Astrocyte of the spinal cord (primary cell): ENCODE data around the gene STARD13.

ENCODE experiments used
- DNase-seq: peaks from one replicate; pipeline ENCODE4 v3.0.0; 2011; ENCODE audit warnings: low read depth, low spot score
- H3K4me3 ChIP-seq: 2 replicates; pipeline ENCODE4 v1.5.1; 2011; ENCODE audit warnings: low read depth, mild to moderate bottlenecking, low read length, moderate library complexity
- in situ Hi-C: cut with HindIII; loops from 2 replicates; pipeline ENCODE4 v1.10.0; 2017; ENCODE audit warnings: low sequenced_read_pairs
- TF ChIP-seq, protein P1 (sequence below): IDR thresholded peaks from 2 replicates; pipeline ENCODE4 v1.5.1; 2012; ENCODE audit warnings: low read depth, mild to moderate bottlenecking, low read length, inconsistent platforms

STARD13 gene

DNA sequence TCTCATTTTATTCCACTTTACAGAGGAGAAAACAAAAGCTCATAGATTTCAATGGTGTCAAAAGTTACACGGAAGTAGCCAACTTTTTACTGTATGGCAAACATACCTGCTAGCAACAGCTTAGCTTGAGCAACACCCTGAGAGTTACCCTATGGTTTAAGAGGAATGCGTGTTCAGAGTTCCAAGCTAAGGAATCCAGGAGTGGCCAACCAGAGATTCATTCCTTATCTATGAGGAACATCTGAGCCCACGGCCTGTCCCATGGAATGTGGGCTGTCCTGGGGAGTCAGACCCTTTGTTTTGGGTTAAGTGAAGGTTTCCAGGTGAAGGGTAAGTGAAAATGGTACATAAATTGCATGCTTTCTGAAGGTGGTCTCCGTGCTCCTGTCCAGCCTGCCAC is 67.5 kb downstream of the STARD13 start:
- in situ Hi-C loops = no loop called here
- TF ChIP-seq, protein P1, sequence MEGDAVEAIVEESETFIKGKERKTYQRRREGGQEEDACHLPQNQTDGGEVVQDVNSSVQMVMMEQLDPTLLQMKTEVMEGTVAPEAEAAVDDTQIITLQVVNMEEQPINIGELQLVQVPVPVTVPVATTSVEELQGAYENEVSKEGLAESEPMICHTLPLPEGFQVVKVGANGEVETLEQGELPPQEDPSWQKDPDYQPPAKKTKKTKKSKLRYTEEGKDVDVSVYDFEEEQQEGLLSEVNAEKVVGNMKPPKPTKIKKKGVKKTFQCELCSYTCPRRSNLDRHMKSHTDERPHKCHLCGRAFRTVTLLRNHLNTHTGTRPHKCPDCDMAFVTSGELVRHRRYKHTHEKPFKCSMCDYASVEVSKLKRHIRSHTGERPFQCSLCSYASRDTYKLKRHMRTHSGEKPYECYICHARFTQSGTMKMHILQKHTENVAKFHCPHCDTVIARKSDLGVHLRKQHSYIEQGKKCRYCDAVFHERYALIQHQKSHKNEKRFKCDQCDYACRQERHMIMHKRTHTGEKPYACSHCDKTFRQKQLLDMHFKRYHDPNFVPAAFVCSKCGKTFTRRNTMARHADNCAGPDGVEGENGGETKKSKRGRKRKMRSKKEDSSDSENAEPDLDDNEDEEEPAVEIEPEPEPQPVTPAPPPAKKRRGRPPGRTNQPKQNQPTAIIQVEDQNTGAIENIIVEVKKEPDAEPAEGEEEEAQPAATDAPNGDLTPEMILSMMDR = no peak
- peak; percentile 68 for DNase-seq
- no peak overlapping the region for H3K4me3 ChIP-seq

DNA sequence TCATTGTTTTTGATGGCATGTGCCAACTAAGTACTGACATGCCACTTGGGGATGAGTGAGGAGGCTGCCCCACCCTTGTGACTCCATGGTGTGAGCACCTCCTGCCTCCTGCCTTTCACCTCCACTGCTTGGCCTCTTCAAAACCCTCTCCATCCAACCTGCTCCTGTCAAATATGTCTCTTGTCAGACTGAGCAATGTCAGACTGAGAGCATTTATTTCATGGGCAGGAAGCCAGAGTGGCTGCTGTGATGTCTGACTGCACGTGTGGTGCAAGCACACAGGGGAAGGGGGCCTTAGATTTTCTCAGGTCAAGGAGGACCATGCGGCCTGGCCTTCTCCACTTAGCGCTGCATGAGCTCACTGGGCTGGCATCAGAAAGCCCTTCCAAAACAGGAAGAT is 68.3 kb downstream of the STARD13 start:
- TF ChIP-seq, protein P1 = no peak
- in situ Hi-C loops = no loop called here
- H3K4me3 ChIP-seq = no peak overlapping the region

DNA sequence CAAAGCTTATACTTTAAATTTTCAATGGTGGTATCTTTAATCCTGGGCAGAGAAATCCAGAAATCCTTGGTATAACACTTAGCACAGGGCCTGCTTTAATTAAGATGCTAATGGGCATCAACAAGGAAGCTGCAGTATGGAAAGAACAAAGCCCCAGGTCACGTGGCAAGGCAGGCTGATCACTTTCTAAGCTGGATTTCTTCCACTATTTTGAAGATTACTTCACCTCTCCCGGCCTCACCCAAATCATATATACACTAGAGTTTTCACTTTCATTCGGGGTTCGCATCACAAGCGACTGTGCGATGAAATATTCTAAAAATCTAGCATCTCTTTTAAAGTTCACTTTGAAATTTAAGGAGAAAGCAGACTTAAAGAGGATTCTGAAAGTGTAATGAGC is 71.8 kb downstream of the STARD13 start:
- TF ChIP-seq, protein P1 = no peak
- DNase-seq = no peak
- H3K4me3 ChIP-seq = no peak overlapping the region
- in situ Hi-C loops = no loop called here

More for the DNA sequence above, 68.3 kb downstream of the STARD13 start:
- DNase-seq = no peak

DNA sequence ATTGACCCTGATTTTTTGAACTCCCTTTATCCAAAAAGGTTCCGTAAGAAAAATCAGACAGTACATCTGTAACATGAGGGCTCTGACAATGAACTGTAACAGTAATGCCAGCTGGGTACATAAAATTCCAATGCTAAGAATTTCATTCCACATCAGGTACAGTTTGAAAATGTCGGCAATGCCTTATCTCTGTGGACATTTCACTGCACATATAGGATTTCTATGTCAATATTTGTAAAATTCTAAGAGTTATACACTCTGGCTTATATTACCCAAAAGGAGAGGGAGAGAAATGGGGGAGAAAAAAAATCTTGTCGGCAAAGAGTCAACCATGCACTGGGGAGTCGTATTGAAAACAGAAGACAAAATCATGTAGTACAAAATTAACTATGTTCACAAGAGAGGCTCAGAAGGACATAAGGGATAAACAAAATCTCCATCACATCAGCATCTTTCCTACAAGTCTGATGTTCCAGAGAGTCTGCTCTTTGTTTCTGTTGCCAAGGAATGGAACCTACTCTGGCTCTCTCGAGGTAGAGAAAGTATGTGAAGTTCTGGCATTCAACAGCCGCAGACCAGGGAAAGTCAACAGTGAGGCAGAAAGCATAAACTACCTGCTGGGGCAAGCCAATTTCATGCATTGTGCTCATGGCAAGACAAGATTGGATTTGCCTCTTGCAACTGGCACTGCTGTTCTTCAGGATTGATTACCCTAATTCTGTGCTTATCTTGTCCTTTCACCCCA is 72.4 kb downstream of the STARD13 start:
- TF ChIP-seq, protein P1 = no peak
- in situ Hi-C loops = no loop called here
- peak; percentile 80 for DNase-seq
- no peak overlapping the region for H3K4me3 ChIP-seq

DNA sequence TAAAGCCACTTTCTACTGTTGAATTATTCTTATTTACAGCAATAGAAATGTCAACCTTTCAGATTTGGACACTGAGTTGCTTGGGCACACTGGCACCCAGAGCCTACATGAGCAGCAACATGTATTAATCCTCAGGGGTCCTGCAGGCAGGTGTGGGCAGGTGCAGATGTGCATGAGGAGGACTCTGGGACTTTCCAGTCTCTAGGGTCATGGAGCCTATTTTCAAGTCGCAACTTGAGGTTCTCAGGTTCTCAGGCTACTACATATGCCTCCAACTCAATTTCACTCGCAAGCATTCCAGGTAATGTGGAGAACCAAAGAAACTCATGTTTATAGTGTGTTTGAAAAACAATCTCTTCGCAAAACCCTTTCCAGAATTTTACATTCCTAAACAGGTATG is 73.2 kb downstream of the STARD13 start:
- in situ Hi-C loops = no loop called here
- no peak overlapping the region for H3K4me3 ChIP-seq
- DNase-seq = no peak
- TF ChIP-seq, protein P1 = no peak

DNA sequence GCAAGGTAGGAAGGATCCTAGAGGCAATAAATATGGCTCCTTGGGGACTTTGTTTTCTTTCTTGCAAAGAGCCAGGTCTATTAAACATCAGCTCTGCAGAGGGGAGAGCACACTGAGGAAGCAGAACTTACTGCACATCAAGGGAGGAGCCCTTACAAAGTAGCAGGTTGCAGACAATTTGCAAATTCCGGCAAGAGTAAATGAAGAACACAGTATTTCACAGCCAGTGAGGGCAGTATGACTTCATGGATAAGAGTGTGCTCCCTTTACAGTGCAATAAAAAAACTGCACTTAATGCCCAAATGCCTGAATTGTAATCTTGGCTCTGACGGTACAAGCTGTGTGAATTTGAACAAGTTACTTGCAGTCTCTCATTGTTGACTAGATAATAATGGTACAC is 75.5 kb downstream of the STARD13 start:
- no peak overlapping the region for H3K4me3 ChIP-seq
- TF ChIP-seq, protein P1 = no peak
- in situ Hi-C loops = no loop called here
- DNase-seq = no peak
